Chondrocyte (in vitro differentiated cells): ENCODE data around the gene TLK1. TPM values are rescaled to one million over a fixed set of nuclear protein-coding genes. Genes with fewer than 3 reads are reported as not detected.

Source experiments
- DNase-seq: peaks from one replicate; pipeline ENCODE4 v3.0.0; 2021; ENCODE audit warnings: mixed read lengths, low spot score
- H3K27ac Mint-ChIP-seq: one replicate; pipeline ENCODE4 v1.8.0; 2021; ENCODE audit warnings: mild to moderate bottlenecking, moderate library complexity, mixed read lengths; ENCODE audit not compliant: unreplicated experiment
- H3K27me3 Mint-ChIP-seq: 2 replicates; pipeline ENCODE4 v1.8.0; 2021; ENCODE audit warnings: low read depth, mixed read lengths
- H3K36me3 Mint-ChIP-seq: 2 replicates; pipeline ENCODE4 v1.8.0; 2021; ENCODE audit warnings: low read depth, mixed read lengths
- H3K4me1 Mint-ChIP-seq: 2 replicates; pipeline ENCODE4 v1.8.0; 2021; ENCODE audit warnings: low read depth, mild to moderate bottlenecking, mixed read lengths
- H3K4me3 Mint-ChIP-seq: one replicate; pipeline ENCODE4 v1.8.0; 2021; ENCODE audit warnings: mild to moderate bottlenecking, moderate library complexity, mixed read lengths; ENCODE audit not compliant: unreplicated experiment
- H3K9me3 Mint-ChIP-seq: 2 replicates; pipeline ENCODE4 v1.8.0; 2021; ENCODE audit warnings: low read depth, mixed read lengths
- CTCF ChIP-seq: fragments of 200-600 bp; sonication (generic); IDR thresholded peaks from 2 replicates; pipeline ENCODE4 v1.5.0; 2021; ENCODE audit warnings: antibody characterized with exemption, mild to moderate bottlenecking, moderate library complexity
- total RNA-seq: library from RNA; stranded (reverse); gene quantifications from 3 replicates; pipeline ENCODE4 v1.2.1, GENCODE V29; 2021

Gene TLK1
- total RNA-seq, 1 donor from 2014 or later = 64.1 TPM

- Mint-ChIP-seq H3K4me1 (peaks cover 3% of the 10 kb centered on the region), H3K9me3 (no peaks in the 10 kb centered on the region), H3K27ac (no peak overlapping the region), H3K36me3 (no peaks in the 10 kb centered on the region), H3K27me3 (no peaks in the 10 kb centered on the region), H3K4me3 (no peak overlapping the region)
- DNase-seq = no peak
- no peak for TF ChIP-seq CTCF
Measured at GRCh38 chr2:171178993-171179392, 18.3 kb upstream of the TLK1 start.

GRCh38 chr2:171176516-171176915 lies 15.8 kb upstream of the TLK1 start:
- no peak for DNase-seq
- Mint-ChIP-seq H3K4me1 (peaks cover 17% of the 10 kb centered on the region), H3K27ac (no peak overlapping the region), H3K4me3 (no peak overlapping the region), H3K9me3 (peaks cover 2% of the 10 kb centered on the region), H3K36me3 (no peaks in the 10 kb centered on the region), H3K27me3 (no peaks in the 10 kb centered on the region)
- no peak for TF ChIP-seq CTCF

DNA sequence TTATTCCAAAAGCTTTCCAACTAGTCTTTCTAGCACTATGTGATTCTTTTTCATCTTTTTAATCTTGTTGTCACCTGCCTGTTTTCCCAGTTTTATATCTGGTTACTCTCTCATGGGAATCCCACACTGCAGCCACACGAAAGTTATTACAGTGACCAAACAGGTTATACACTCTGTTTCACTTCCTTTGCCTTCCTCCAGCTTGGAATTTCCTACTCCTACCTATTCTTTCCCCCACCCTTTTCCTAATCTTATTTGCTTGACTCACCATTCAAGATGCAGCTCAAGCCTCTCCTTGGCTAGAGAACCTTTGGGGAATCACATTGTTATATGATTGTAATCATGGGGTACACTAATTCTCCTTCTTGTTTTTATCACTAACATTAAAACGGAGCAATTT lies 13.4 kb upstream of the TLK1 start:
- H3K9me3 Mint-ChIP-seq = peaks cover 2% of the 10 kb centered on the region
- peaks cover 23% of the 10 kb centered on the region for H3K4me1 Mint-ChIP-seq
- H3K27me3 Mint-ChIP-seq = no peaks in the 10 kb centered on the region
- DNase-seq = no peak
- no peak overlapping the region for H3K4me3 Mint-ChIP-seq
- TF ChIP-seq CTCF = no peak
- no peak overlapping the region for H3K27ac Mint-ChIP-seq
- no peaks in the 10 kb centered on the region for H3K36me3 Mint-ChIP-seq

- Mint-ChIP-seq H3K27ac (peak overlapping the region; percentile 2), H3K36me3 (no peaks in the 10 kb centered on the region), H3K4me1 (peaks cover 27% of the 10 kb centered on the region), H3K27me3 (no peaks in the 10 kb centered on the region), H3K4me3 (no peak overlapping the region), H3K9me3 (peaks cover 2% of the 10 kb centered on the region)
- no peak for DNase-seq
- no peak for TF ChIP-seq CTCF
Measured at GRCh38 chr2:171173087-171173486, 12.4 kb upstream of the TLK1 start.

- peaks cover 2% of the 10 kb centered on the region for H3K9me3 Mint-ChIP-seq
- no peaks in the 10 kb centered on the region for H3K27me3 Mint-ChIP-seq
- H3K27ac Mint-ChIP-seq = no peak overlapping the region
- H3K4me1 Mint-ChIP-seq = peaks cover 27% of the 10 kb centered on the region
- DNase-seq = no peak
- H3K4me3 Mint-ChIP-seq = no peak overlapping the region
- no peak for TF ChIP-seq CTCF
- no peaks in the 10 kb centered on the region for H3K36me3 Mint-ChIP-seq
Measured at GRCh38 chr2:171171808-171172207, 11.1 kb upstream of the TLK1 start.
